ENCODE data around the gene IFT43. TPM values are rescaled to one million over a fixed set of nuclear protein-coding genes. Genes with fewer than 3 reads are reported as not detected.

IFT43 gene
- total and polyA plus RNA-seq, 10 of the 15 experiments (the other 5 are each of a cell fraction or from before 2014, with no cell fraction given), result 8.2 to 24.8 (median 14.0) TPM

DNA sequence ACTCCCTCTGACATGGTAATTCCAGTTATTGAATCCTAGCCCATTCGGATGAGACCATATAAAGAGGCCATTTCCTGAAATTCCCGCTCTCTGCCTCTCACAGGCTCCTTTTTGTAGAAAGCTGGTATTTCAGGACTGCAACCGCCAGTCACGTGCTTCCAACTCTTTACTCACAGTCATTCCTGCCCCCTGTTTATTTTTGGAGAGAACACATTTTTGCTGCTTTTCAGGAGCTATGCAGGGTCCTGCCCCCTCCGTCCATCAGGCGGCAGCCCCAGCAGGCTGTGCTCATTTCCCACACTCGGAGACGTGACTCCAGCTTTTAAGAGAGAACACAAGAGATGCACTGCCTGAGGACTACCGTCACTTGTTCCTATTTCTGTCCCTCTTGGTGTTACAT lies 26.8 kb downstream of the IFT43 start:
- SMC1A ChIA-PET (ENCODE audit: uncharacterized antibody, unreplicated experiment), result interaction anchor here (0.8 kb wide), 1 partner anchor 14 kb away, joined by 3 read pairs; no protein-coding TSS in a partner anchor
- Histone ChIP-seq H3K4me3 (no peak overlapping the region), H4K20me1 (ENCODE audit: control insufficient read depth, insufficient read depth) (no peaks in the 10 kb centered on the region), H3K4me2 (ENCODE audit: control insufficient read depth, insufficient read depth) (no peak overlapping the region), H3K4me1 (ENCODE audit: control insufficient read depth, insufficient read depth, low read length) (peaks cover 9% of the 10 kb centered on the region), H3K79me2 (ENCODE audit: control insufficient read depth, insufficient read depth, low read length) (no peaks in the 10 kb centered on the region), H3K9ac (ENCODE audit: control insufficient read depth, insufficient read depth, low read length) (no peak overlapping the region), H3K36me3 (ENCODE audit: control insufficient read depth in 2 of 2, insufficient read depth in 2 of 2, low read length in 1 of 2) (no peaks in the 10 kb centered on the region; a peak in 1 of 4 replicates), H3K27ac (ENCODE audit: control insufficient read depth, insufficient read depth) (no peak overlapping the region), H2AFZ (ENCODE audit: control insufficient read depth, low read depth, low read length) (no peak overlapping the region), H3K27me3 (replicated peaks in 1 of 2; ENCODE audit: control insufficient read depth in 2 of 2, insufficient read depth in 2 of 2, low read length in 1 of 2) (no peaks in the 10 kb centered on the region), H3K9me3 (replicated peaks; ENCODE audit: control insufficient read depth, insufficient read depth, low read length) (no peaks in the 10 kb centered on the region)
- CTCF ChIA-PET, result interaction anchor here (1.6 kb wide), 1 partner anchor 303 kb away, joined by 4 read pairs; no protein-coding TSS in a partner anchor
- intact Hi-C loops (cut with micrococcal nuclease; ENCODE audit: unreplicated experiment) (no loop called here), in situ Hi-C loops (cut with MboI) (no loop called here)
- FAIRE-seq, result no peak
- 96% methylated on average over 9 of the region's 9 CpGs for WGBS (ENCODE audit: insufficient coverage, insufficient replicate concordance, low lambda C conversion rate, missing lambda C conversion rate)
- RAD21 ChIA-PET (ENCODE audit: unreplicated experiment), result no interaction called here
- no peak for TF ChIP-seq ZNF24 (IDR thresholded peaks at IDR 0.05)
- no peak for TF ChIP-seq SRF (IDR thresholded peaks at IDR 0.05; ENCODE audit: low read depth in 2 of 2, low read length in 2 of 2)
- TF ChIP-seq DPF2 (IDR thresholded peaks at IDR 0.05), result no peak
- no peak for TF ChIP-seq RFX5 (IDR thresholded peaks at IDR 0.05; ENCODE audit: low read depth, low read length)
- no peak for TF ChIP-seq PBX3 (IDR thresholded peaks at IDR 0.05; ENCODE audit: insufficient replicate concordance, low read depth, low read length)
- TF ChIP-seq PAX5 (IDR thresholded peaks at IDR 0.05; ENCODE audit: borderline replicate concordance, low read depth, low read length), result no peak
- TF ChIP-seq, protein P1, sequence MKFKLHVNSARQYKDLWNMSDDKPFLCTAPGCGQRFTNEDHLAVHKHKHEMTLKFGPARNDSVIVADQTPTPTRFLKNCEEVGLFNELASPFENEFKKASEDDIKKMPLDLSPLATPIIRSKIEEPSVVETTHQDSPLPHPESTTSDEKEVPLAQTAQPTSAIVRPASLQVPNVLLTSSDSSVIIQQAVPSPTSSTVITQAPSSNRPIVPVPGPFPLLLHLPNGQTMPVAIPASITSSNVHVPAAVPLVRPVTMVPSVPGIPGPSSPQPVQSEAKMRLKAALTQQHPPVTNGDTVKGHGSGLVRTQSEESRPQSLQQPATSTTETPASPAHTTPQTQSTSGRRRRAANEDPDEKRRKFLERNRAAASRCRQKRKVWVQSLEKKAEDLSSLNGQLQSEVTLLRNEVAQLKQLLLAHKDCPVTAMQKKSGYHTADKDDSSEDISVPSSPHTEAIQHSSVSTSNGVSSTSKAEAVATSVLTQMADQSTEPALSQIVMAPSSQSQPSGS (IDR thresholded peaks at IDR 0.05; ENCODE audit: low read length), result no peak
- no peak for TF ChIP-seq CHD4 (IDR thresholded peaks at IDR 0.05)
- no peak for TF ChIP-seq HDAC6 (IDR thresholded peaks at IDR 0.05; ENCODE audit: unreplicated experiment)
- no peak for TF ChIP-seq NR2C2 (IDR thresholded peaks at IDR 0.05; ENCODE audit: borderline replicate concordance, control insufficient read depth, insufficient read length, low read depth)
- POLR2A ChIA-PET, result no interaction called here
- no peak for ATAC-seq
- no TSS peak for BruUV-seq (replicated peaks)
- no peak for DNase-seq (ENCODE audit: low read depth, low spot score)
